ENCODE data around the gene UBAC2.

- TF ChIP-seq POLR2A (IDR thresholded peaks at IDR 0.05) (peak in 1 of 3 donors; percentile 86), CTCF (IDR thresholded peaks at IDR 0.05 in 8 of 11, conservative IDR thresholded peaks at IDR 0.05 in 3 of 11) (no peak), POLR2AphosphoS5 (IDR thresholded peaks at IDR 0.05) (peak in 2 of 3 donors; percentile 14 to 90)
Measured at GRCh38 chr13:99258210-99258860, 57.7 kb downstream of the UBAC2 start, which contains the start of gene GPR18.

Measured in spleen (tissue), 7 donors.